OCI-LY3 (cell line): ENCODE measurements around the gene FCHO1.
"Not testable (repeated sequence)": the region's sequence is repeated elsewhere in the genome, so short reads cannot be mapped to it uniquely, and the experiment has no call there.

Experiments used
- H2AFZ ChIP-seq: fragments of 200-600, 300-600 bp; shearing (Covaris generic); 2 replicates; pipeline ENCODE4 v1.6.0; 2014; ENCODE audit warnings: antibody characterized with exemption, low read depth, low read length
- H3K27ac ChIP-seq: fragments of 200-600, 300-600 bp; sonication (generic); 2 replicates; pipeline ENCODE4 v1.5.1; 2014; ENCODE audit warnings: mild to moderate bottlenecking, low read length, moderate library complexity, mixed read lengths
- H3K27me3 ChIP-seq: fragments of 200-600, 300-600 bp; sonication (generic); 2 replicates; pipeline ENCODE4 v1.6.1; 2014; ENCODE audit warnings: low read depth, low read length, mixed read lengths
- H3K36me3 ChIP-seq: fragments of 200-600, 300-600 bp; sonication (generic); replicated peaks from 2 replicates; pipeline ENCODE3; 2014; ENCODE audit warnings: low read depth, low read length, mixed read lengths
- H3K4me1 ChIP-seq: fragments of 300-600, 200-600 bp; sonication (generic); 2 replicates; pipeline ENCODE4 v1.6.1; 2014; ENCODE audit warnings: low read length, mixed read lengths
- H3K4me2 ChIP-seq: fragments of 200-600, 300-600 bp; sonication (generic); 2 replicates; pipeline ENCODE4 v1.6.1; 2014; ENCODE audit warnings: low read length, mixed read lengths
- H3K4me3 ChIP-seq: fragments of 300-600, 200-600 bp; sonication (generic); 2 replicates; pipeline ENCODE4 v1.5.1; 2014; ENCODE audit warnings: antibody characterized with exemption, mild to moderate bottlenecking, low read length, moderate library complexity
- H3K79me2 ChIP-seq: fragments of 300-600, 200-600 bp; shearing (Covaris generic); 2 replicates; pipeline ENCODE4 v1.6.1; 2014; ENCODE audit warnings: mild to moderate bottlenecking, low read length, mixed read lengths
- H3K9ac ChIP-seq: fragments of 300-600, 200-600 bp; shearing (Covaris generic); 2 replicates; pipeline ENCODE4 v1.6.0; 2014; ENCODE audit warnings: mild to moderate bottlenecking, low read length, moderate library complexity
- H3K9me3 ChIP-seq: fragments of 200-600, 300-600 bp; shearing (Covaris generic); 2 replicates; pipeline ENCODE4 v1.6.1; 2014; ENCODE audit warnings: low read length, mixed read lengths; ENCODE audit not compliant: insufficient read depth
- H4K20me1 ChIP-seq: fragments of 200-600, 300-600 bp; sonication (generic); 2 replicates; pipeline ENCODE4 v1.6.1; 2016; ENCODE audit warnings: low read length, mixed read lengths; ENCODE audit not compliant: insufficient read depth
- CTCF ChIP-seq: fragments of 200-600, 300-600 bp; sonication (generic); IDR thresholded peaks from 2 replicates; pipeline ENCODE4 v1.5.1; 2014; ENCODE audit warnings: antibody characterized with exemption, low read length, low read depth
- EZH2phosphoT487 ChIP-seq: fragments of 200-600 bp; shearing (Covaris generic); IDR thresholded peaks from 2 replicates; pipeline ENCODE4 v1.6.1; 2018; ENCODE audit warnings: antibody characterized with exemption, mixed run types, low read depth

FCHO1 gene

GRCh38 chr19:17796838-17797423 lies 45.7 kb downstream of the FCHO1 start:
- Histone ChIP-seq H3K4me2 (no peak overlapping the region), H3K36me3 (no peaks in the 10 kb centered on the region), H2AFZ (no peak overlapping the region), H4K20me1 (no peaks in the 10 kb centered on the region), H3K27ac (no peak overlapping the region), H3K9me3 (no peaks in the 10 kb centered on the region), H3K4me3 (no peak overlapping the region), H3K9ac (no peak overlapping the region), H3K27me3 (peaks cover 9% of the 10 kb centered on the region; the same call in 1 of the 2 replicates), H3K4me1 (peaks cover 3% of the 10 kb centered on the region; the same call in 1 of the 2 replicates), H3K79me2 (no peaks in the 10 kb centered on the region)
- TF ChIP-seq CTCF (no peak), EZH2phosphoT487 (no peak)

DNA sequence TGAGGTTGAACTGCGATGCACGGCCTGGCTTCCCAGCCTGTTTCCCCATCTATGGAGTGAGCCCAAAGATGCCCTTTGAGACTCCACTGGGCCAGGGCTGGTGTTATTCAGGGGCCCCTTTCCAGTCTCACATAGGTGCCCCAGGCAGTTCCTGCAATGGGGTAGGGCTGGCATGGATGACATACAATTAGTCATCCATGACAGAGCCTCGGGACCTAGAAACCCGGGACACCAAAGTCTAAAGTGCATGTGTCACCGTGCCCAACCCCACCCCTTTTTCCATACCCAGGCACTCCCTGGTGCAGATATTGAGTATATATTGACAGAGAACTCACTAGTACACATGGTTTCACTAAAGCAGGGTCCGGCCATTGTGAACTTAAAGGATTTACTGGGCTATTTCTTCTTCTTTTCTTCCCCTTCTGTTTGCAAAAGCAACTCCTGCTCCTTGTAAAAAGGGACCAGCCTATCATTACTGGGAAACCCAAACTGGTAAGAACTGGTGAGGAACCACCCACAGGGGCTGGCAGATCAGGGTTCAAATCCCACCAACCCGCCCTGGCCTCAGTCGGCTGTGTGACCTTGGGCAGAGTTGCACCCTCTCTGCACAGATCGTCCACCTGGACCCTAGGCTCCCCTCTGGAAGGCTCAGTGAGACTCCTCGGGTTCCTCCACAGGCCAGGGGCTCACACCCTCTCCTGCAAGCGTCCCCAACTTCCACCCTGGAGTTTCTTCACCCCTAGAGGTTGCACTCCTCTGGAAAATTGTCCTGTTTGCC lies 46.3 kb downstream of the FCHO1 start:
- Histone ChIP-seq H3K36me3 (no peaks in the 10 kb centered on the region), H2AFZ (no peak overlapping the region), H3K79me2 (no peaks in the 10 kb centered on the region), H3K27me3 (peaks cover 15% of the 10 kb centered on the region), H3K4me3 (no peak overlapping the region), H3K4me2 (no peak overlapping the region), H3K9me3 (no peaks in the 10 kb centered on the region), H3K27ac (no peak overlapping the region), H3K9ac (no peak overlapping the region), H3K4me1 (peaks cover 1% of the 10 kb centered on the region; the same call in 1 of the 2 replicates), H4K20me1 (no peaks in the 10 kb centered on the region)
- TF ChIP-seq EZH2phosphoT487: no peak
- no peak for TF ChIP-seq CTCF

GRCh38 chr19:17798599-17798998 lies 47.3 kb downstream of the FCHO1 start:
- not testable (repeated sequence) for H3K4me2 ChIP-seq, H3K4me3 ChIP-seq, H3K4me1 ChIP-seq, H3K27ac ChIP-seq, H3K9ac ChIP-seq, H4K20me1 ChIP-seq, H3K9me3 ChIP-seq, H2AFZ ChIP-seq, H3K36me3 ChIP-seq, H3K79me2 ChIP-seq
- peaks cover 15% of the 10 kb centered on the region for H3K27me3 ChIP-seq

DNA sequence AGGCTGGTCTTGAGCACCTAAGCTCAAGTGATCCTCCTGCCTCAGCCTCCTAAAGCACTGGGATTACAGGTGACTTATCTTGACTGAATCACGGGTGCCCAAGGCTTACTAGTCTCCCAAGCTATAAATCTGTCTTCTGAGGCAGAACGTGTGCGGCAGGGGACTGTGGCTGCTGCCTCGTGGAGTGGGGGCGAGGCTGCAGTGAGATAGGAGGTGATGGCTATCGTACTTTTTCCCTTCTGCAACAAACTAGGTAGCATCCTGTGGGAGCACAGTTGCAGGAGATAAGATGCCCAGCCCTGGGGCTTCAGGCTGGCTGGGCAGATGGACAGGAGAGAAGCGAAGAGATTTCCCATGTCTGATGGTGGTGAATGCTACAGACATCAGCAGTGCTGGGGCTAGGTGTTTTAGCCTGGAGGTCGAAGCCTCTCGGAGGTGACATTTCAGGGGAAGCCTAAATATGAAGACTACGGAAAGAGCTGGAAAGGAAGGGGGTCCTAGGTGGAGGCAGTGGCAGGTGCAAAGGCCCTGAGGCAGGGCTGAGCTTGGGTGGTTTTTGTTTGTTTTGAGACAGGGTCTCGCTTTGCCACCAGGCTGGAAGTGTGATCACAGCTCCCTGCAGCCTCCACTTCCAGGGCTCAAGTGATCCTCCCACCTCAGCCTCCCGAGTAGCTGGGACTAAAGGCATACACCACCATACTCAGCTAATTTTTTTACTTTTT lies 51.0 kb downstream of the FCHO1 start:
- no peak overlapping the region for H3K4me2 ChIP-seq
- no peak overlapping the region for H2AFZ ChIP-seq
- TF ChIP-seq CTCF: no peak
- TF ChIP-seq EZH2phosphoT487: no peak
- no peaks in the 10 kb centered on the region for H3K36me3 ChIP-seq
- no peaks in the 10 kb centered on the region for H3K79me2 ChIP-seq
- H3K9me3 ChIP-seq: no peaks in the 10 kb centered on the region
- H3K4me1 ChIP-seq: no peaks in the 10 kb centered on the region
- H3K4me3 ChIP-seq: no peak overlapping the region
- H3K27ac ChIP-seq: no peak overlapping the region
- H4K20me1 ChIP-seq: no peaks in the 10 kb centered on the region
- no peak overlapping the region for H3K9ac ChIP-seq
- peaks cover 15% of the 10 kb centered on the region for H3K27me3 ChIP-seq
